ENCODE data around the gene APOB.

APOB gene

DNA sequence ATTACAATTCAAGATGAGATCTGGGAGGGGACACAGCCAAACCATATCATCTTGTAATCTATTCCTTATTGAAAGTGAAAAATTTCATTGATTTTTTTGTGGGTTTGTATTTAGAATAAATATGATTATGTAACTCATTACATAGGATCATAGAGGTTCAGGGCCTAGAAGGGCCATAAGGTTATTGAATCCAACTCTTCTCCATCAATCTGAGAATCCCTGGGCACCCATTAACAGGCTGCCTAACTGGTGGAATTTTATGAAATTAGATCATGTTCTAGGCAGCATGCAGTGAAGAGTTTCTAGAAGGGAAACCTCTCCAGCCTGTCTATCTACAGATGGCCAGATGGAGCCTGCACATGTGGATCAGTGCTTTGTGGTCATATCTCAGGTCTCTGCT lies 6.3 kb upstream of the APOB start:
- TF ChIP-seq SPI1 (IDR thresholded peaks at IDR 0.05; ENCODE audit: borderline replicate concordance, low read depth): no peak
- no peak for TF ChIP-seq POLR2AphosphoS5 (IDR thresholded peaks at IDR 0.05; ENCODE audit: low read depth)
- TF ChIP-seq, protein P1, sequence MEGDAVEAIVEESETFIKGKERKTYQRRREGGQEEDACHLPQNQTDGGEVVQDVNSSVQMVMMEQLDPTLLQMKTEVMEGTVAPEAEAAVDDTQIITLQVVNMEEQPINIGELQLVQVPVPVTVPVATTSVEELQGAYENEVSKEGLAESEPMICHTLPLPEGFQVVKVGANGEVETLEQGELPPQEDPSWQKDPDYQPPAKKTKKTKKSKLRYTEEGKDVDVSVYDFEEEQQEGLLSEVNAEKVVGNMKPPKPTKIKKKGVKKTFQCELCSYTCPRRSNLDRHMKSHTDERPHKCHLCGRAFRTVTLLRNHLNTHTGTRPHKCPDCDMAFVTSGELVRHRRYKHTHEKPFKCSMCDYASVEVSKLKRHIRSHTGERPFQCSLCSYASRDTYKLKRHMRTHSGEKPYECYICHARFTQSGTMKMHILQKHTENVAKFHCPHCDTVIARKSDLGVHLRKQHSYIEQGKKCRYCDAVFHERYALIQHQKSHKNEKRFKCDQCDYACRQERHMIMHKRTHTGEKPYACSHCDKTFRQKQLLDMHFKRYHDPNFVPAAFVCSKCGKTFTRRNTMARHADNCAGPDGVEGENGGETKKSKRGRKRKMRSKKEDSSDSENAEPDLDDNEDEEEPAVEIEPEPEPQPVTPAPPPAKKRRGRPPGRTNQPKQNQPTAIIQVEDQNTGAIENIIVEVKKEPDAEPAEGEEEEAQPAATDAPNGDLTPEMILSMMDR (IDR thresholded peaks at IDR 0.05; ENCODE audit: insufficient read depth, low read length): no peak
- Histone ChIP-seq H3K27ac (replicated peaks) (no peak overlapping the region), H3K4me3 (replicated peaks; ENCODE audit: insufficient read depth, low read length) (no peak overlapping the region), H3K27me3 (ENCODE audit: insufficient read depth, poor library complexity, severe bottlenecking) (no peaks in the 10 kb centered on the region)
- no peak for DNase-seq (ENCODE audit: low read depth in 1 of 2, low spot score in 1 of 2)

DNA sequence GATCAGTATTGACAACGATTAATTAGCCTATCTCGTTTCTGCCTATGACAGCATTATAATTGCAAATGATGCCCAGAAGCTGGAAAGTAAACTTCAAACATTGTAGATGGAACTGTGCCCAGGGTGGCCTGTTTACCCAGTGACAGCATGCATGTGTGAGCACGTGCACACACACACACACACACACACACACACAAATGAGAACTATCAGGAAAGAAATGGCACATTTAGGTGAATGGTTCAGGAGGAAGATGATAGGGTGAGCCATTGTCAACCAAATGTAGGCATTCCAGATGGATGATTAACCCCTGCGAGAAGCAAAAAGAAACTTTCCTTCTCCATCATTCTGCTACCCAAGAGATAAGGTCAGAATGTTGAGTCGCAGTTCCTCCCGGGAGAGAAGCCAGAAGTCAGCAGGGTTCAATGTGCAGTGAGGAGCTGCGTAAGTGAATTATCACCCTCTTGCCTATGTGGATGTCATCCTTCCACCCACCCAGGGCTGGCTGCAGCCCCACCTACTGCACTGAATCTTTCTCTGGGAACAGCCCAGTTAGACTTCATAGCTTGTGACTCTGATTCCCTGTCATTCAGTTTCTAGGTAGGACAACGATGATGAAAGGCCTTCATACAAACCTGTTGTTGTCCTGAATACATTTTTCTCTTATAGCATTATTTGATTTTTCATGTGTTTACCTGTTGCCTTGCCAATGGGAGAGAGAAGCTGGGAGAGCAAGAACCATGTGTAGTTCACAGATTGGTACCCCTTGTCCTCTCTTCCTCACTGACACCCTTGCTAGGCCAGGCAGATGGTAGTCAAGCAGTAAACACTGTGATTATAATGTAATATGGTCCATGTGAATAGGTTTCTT lies 3.5 kb upstream of the APOB start:
- no peak overlapping the region for H3K4me3 ChIP-seq (replicated peaks; ENCODE audit: insufficient read depth, low read length)
- no peak for DNase-seq (ENCODE audit: low read depth in 1 of 2, low spot score in 1 of 2)
- no peak overlapping the region for H3K27ac ChIP-seq (replicated peaks)
- TF ChIP-seq, protein P1 (IDR thresholded peaks at IDR 0.05; ENCODE audit: insufficient read depth, low read length): no peak
- TF ChIP-seq POLR2AphosphoS5 (IDR thresholded peaks at IDR 0.05; ENCODE audit: low read depth): no peak
- TF ChIP-seq SPI1 (IDR thresholded peaks at IDR 0.05; ENCODE audit: borderline replicate concordance, low read depth): no peak
- no peak for TF ChIP-seq GABPA (IDR thresholded peaks at IDR 0.05; ENCODE audit: low read depth)
- TF ChIP-seq, protein P2, sequence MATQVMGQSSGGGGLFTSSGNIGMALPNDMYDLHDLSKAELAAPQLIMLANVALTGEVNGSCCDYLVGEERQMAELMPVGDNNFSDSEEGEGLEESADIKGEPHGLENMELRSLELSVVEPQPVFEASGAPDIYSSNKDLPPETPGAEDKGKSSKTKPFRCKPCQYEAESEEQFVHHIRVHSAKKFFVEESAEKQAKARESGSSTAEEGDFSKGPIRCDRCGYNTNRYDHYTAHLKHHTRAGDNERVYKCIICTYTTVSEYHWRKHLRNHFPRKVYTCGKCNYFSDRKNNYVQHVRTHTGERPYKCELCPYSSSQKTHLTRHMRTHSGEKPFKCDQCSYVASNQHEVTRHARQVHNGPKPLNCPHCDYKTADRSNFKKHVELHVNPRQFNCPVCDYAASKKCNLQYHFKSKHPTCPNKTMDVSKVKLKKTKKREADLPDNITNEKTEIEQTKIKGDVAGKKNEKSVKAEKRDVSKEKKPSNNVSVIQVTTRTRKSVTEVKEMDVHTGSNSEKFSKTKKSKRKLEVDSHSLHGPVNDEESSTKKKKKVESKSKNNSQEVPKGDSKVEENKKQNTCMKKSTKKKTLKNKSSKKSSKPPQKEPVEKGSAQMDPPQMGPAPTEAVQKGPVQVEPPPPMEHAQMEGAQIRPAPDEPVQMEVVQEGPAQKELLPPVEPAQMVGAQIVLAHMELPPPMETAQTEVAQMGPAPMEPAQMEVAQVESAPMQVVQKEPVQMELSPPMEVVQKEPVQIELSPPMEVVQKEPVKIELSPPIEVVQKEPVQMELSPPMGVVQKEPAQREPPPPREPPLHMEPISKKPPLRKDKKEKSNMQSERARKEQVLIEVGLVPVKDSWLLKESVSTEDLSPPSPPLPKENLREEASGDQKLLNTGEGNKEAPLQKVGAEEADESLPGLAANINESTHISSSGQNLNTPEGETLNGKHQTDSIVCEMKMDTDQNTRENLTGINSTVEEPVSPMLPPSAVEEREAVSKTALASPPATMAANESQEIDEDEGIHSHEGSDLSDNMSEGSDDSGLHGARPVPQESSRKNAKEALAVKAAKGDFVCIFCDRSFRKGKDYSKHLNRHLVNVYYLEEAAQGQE (IDR thresholded peaks at IDR 0.05; ENCODE audit: insufficient replicate concordance, low read depth): no peak
- no peaks in the 10 kb centered on the region for H3K27me3 ChIP-seq (ENCODE audit: insufficient read depth, poor library complexity, severe bottlenecking)

DNA sequence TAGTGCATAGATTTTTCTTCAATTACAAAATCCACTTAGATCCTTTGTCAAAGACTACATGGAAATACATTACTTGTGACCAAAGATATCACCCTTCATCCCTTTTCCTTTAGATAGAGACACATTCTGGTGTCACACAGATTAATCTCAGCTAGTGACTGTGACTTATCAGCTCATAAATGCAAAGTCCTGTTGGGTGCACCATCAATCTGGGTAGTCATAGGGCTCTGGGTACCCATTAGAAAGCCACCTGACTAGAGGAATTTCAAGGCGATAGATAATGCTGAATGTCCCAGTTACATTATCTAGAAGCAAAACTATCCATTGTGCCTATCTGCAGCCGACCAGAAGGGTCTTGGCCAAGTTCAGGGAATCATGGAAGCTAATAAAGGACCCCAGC lies 2.6 kb upstream of the APOB start:
- no peak for DNase-seq (ENCODE audit: low read depth in 1 of 2, low spot score in 1 of 2)
- Histone ChIP-seq H3K4me3 (replicated peaks; ENCODE audit: insufficient read depth, low read length) (no peak overlapping the region), H3K27ac (replicated peaks) (no peak overlapping the region), H3K27me3 (ENCODE audit: insufficient read depth, poor library complexity, severe bottlenecking) (no peaks in the 10 kb centered on the region)
- TF ChIP-seq POLR2AphosphoS5 (IDR thresholded peaks at IDR 0.05; ENCODE audit: low read depth) (no peak), GABPA (IDR thresholded peaks at IDR 0.05; ENCODE audit: low read depth) (no peak), SPI1 (IDR thresholded peaks at IDR 0.05; ENCODE audit: borderline replicate concordance, low read depth) (no peak)
- TF ChIP-seq, protein P1 (IDR thresholded peaks at IDR 0.05; ENCODE audit: insufficient read depth, low read length): no peak
- TF ChIP-seq, protein P2 (IDR thresholded peaks at IDR 0.05; ENCODE audit: insufficient replicate concordance, low read depth): no peak

All from HL-60 (cell line).